Right atrium auricular region (tissue), 2 donors: ENCODE data around the gene PPP1R9B. TPM values are rescaled to one million over a fixed set of nuclear protein-coding genes. Genes with fewer than 3 reads are reported as not detected.

Source experiments
- DNase-seq: peaks from one replicate; pipeline ENCODE4 v3.0.0-alpha.2; 2019; ENCODE audit warnings: low spot score
- H3K27ac ChIP-seq, 2 donors: fragments of 200-600 bp; sonication (generic); 1 replicate in 1 of 2; 2 replicates in 1 of 2; pipeline ENCODE4 v1.5.1; 2016 to 2019
- H3K27me3 ChIP-seq, 2 donors: fragments of 200-600 bp; sonication (generic); one replicate each; pipeline versions ENCODE4 v1.5.1 to v1.6.0; 2017 to 2019
- H3K36me3 ChIP-seq: fragments of 200-600 bp; sonication (generic); one replicate; pipeline ENCODE4 v1.5.1; 2016
- H3K4me1 ChIP-seq, 2 donors: fragments of 200-600 bp; sonication (generic); one replicate each; pipeline versions ENCODE4 v1.5.1 to v1.6.0; 2017 to 2019
- H3K4me3 ChIP-seq, 2 donors: fragments of 200-600 bp; sonication (generic); 1 replicate in 1 of 2; 2 replicates in 1 of 2; pipeline ENCODE4 v1.5.1; 2017 to 2019; ENCODE audit warnings: mild to moderate bottlenecking in 1 of 2, moderate library complexity in 1 of 2
- H3K9me3 ChIP-seq, 2 donors: fragments of 200-600 bp; sonication (generic); one replicate each; pipeline ENCODE4 v1.5.1; 2019
- total RNA-seq, 2 donors: library from RNA; depleted of rRNA; stranded (reverse); fragments of >200 nt; gene quantifications; one replicate each; pipeline ENCODE4 v1.1.0, GENCODE V29; 2016
- TF ChIP-seq, protein P1 (sequence below), 2 donors: fragments of 200-600 bp; sonication (generic); IDR thresholded peaks; one replicate each; pipeline ENCODE4 v1.5.1; 2019; ENCODE audit warnings: antibody characterized with exemption in 2 of 2

Gene PPP1R9B
- total RNA-seq, 2 donors from 2014 or later = 16.9 to 24.2 TPM

DNA sequence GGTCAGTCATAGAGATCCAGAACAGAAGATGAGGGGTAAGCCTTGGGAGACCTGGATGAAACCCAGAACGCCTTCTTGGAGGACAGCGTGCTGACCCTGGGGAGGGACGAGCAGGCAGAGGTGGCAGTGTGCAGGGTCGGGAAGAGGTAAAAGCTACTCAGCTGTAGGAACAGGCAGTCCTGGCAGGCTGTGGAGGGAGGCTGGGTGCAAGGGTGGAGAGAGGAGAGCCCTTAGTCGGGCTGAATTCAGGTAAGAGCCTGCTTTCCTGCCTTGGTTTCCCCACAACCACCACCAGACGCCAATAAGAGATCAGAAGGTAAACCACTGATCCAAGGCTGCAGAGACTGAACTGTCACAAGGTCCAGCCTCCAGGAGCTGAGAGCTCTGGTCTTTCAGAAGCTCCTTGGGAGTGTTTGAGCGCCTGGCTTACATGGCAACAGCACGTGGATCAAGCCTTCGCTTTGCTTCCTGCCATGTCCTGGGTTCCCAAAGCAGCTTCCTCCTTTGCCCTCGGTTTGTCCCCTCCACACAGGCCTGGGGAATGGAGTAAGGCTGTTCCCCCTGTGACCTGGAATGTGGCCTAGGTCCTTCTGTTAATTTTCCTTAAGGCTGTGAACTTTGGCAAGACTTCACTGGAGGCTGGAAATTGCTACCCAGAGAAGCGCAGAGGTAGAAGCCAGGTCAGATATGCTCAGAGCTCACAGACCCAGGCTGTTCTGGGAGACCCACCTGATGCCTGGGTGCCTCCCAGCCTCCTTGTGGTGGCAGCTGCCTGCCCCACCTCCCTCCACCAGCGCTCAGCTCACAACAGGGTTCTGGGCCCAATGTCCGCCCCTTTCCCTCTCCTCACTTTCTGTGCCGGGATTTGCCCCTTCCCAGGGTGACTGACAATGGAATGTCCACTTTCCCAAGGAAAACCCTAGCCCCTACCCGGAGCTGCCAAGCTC lies 59.2 kb downstream of the PPP1R9B start:
- TF ChIP-seq, protein P1, sequence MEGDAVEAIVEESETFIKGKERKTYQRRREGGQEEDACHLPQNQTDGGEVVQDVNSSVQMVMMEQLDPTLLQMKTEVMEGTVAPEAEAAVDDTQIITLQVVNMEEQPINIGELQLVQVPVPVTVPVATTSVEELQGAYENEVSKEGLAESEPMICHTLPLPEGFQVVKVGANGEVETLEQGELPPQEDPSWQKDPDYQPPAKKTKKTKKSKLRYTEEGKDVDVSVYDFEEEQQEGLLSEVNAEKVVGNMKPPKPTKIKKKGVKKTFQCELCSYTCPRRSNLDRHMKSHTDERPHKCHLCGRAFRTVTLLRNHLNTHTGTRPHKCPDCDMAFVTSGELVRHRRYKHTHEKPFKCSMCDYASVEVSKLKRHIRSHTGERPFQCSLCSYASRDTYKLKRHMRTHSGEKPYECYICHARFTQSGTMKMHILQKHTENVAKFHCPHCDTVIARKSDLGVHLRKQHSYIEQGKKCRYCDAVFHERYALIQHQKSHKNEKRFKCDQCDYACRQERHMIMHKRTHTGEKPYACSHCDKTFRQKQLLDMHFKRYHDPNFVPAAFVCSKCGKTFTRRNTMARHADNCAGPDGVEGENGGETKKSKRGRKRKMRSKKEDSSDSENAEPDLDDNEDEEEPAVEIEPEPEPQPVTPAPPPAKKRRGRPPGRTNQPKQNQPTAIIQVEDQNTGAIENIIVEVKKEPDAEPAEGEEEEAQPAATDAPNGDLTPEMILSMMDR (IDR thresholded peaks at IDR 0.05) = no peak
- DNase-seq = no peak
- no peaks in the 10 kb centered on the region for H3K9me3 ChIP-seq
- peaks cover 18% of the 10 kb centered on the region for H3K36me3 ChIP-seq
- no peak overlapping the region for H3K27ac ChIP-seq
- H3K4me3 ChIP-seq = no peak overlapping the region
- peaks cover 0 to 12% of the 10 kb centered on the region in 2 donors for H3K4me1 ChIP-seq
- H3K27me3 ChIP-seq = no peaks in the 10 kb centered on the region

DNA sequence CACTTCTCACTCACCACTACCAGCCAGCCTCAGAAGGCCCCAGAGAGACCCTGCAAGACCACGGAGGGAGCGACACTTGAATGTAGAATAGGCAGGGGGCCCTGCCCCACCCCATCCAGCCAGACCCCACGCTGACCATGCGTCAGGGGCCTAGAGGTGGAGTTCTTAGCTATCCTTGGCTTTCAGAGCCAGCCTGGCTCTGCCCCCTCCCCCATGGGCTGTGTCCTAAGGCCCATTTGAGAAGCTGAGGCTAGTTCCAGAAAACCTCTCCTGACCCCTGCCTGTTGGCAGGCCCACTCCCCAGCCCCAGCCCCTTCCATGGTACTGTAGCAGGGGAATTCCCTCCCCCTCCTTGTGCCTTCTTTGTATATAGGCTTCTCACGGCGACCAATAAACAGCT lies 60.4 kb downstream of the PPP1R9B start:
- H3K36me3 ChIP-seq = peaks cover 18% of the 10 kb centered on the region
- DNase-seq = no peak
- H3K27ac ChIP-seq = no peak overlapping the region
- TF ChIP-seq, protein P1 (IDR thresholded peaks at IDR 0.05) = no peak
- H3K27me3 ChIP-seq = no peaks in the 10 kb centered on the region
- peaks cover 0 to 4% of the 10 kb centered on the region in 2 donors for H3K4me1 ChIP-seq
- H3K9me3 ChIP-seq = no peaks in the 10 kb centered on the region
- H3K4me3 ChIP-seq = no peak overlapping the region

DNA sequence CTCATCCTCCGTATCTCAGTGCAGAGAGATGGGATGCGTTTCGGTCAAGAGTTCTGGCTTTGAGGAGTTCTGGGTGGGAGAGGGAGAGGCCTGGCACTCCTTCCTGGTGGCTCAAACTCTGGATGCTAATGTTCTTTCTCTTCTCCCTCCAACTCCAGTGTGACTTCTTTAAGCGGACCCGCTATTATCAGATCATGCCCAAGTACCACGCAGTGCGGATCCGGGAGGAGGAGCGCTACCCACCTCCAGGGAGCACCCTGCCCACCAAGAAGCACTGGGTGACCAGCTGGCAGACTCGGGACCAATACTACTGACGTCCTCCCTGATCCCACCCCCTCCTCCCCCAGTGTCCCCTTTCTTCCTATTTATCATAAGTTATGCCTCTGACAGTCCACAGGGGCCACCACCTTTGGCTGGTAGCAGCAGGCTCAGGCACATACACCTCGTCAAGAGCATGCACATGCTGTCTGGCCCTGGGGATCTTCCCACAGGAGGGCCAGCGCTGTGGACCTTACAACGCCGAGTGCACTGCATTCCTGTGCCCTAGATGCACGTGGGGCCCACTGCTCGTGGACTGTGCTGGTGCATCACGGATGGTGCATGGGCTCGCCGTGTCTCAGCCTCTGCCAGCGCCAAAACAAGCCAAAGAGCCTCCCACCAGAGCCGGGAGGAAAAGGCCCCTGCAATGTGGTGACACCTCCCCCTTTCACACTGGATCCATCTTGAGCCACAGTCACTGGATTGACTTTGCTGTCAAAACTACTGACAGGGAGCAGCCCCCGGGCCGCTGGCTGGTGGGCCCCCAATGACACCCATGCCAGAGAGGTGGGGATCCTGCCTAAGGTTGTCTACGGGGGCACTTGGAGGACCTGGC lies 61.3 kb downstream of the PPP1R9B start:
- no peak for DNase-seq
- Histone ChIP-seq H3K27ac (no peak overlapping the region), H3K4me3 (no peak overlapping the region), H3K27me3 (no peaks in the 10 kb centered on the region), H3K9me3 (no peaks in the 10 kb centered on the region), H3K4me1 (peaks cover 0 to 4% of the 10 kb centered on the region in 2 donors), H3K36me3 (peaks cover 18% of the 10 kb centered on the region)
- TF ChIP-seq, protein P1 (IDR thresholded peaks at IDR 0.05) = no peak

DNA sequence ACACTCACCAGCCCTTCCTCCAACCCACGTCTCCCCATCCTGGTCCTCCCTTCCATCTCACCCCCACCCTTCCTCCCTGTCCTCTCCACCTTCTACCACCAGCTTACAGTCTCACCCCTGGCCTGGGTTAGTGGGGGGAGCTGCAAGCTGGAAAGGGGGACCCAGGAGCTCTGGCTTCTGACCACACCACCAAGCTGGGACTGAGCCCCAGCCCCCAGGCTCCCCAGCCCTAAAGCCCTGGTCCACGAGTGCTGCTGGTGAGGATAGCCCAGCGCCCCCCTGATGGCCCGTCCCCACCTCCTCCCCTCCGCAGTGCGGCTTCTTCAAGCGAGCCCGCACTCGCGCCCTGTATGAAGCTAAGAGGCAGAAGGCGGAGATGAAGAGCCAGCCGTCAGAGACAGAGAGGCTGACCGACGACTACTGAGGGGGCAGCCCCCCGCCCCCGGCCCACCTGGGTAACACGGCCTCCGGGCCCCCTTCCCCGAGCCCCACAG lies 62.5 kb downstream of the PPP1R9B start:
- Histone ChIP-seq H3K4me3 (no peak overlapping the region), H3K4me1 (no peaks in the 10 kb centered on the region), H3K9me3 (no peaks in the 10 kb centered on the region), H3K27ac (no peak overlapping the region), H3K36me3 (peaks cover 18% of the 10 kb centered on the region), H3K27me3 (no peaks in the 10 kb centered on the region)
- TF ChIP-seq, protein P1 (IDR thresholded peaks at IDR 0.05) = no peak
- no peak for DNase-seq

DNA sequence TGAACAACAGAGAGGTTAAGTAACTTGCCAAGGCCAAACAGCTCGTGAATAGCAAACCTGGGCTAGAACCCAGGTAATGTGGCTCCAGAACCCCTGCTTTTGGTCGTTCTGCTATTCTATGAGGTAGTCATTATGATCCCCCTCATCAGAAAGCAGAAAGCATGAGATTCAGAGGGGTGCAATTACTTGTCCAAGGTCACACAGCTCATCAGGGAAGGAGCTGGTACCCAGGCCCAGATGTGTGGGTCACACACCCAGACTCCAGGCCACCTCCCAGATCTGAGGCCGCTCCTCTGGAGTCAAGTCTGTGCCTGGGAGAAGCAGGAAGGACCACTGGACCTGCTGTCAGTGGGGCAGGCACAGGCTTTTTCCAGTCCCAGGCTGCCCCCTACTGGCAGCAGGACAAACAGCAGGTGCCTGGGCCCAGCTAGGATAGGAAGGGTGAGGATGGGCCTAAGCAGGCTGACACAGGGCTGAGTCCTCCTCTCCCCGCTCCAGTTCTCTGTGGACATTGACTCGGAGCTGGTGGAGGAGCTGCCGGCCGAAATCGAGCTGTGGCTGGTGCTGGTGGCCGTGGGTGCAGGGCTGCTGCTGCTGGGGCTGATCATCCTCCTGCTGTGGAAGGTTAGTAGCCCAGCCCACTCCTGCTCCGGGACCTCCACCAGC lies 63.1 kb downstream of the PPP1R9B start:
- Histone ChIP-seq H3K9me3 (no peaks in the 10 kb centered on the region), H3K27me3 (no peaks in the 10 kb centered on the region), H3K27ac (no peak overlapping the region), H3K4me1 (no peaks in the 10 kb centered on the region), H3K4me3 (no peak overlapping the region), H3K36me3 (peaks cover 18% of the 10 kb centered on the region)
- peak; percentile 75 for DNase-seq
- TF ChIP-seq, protein P1 (IDR thresholded peaks at IDR 0.05) = peak; percentile 98
